ENCODE results near the gene INPP5B.

INPP5B gene

DNA sequence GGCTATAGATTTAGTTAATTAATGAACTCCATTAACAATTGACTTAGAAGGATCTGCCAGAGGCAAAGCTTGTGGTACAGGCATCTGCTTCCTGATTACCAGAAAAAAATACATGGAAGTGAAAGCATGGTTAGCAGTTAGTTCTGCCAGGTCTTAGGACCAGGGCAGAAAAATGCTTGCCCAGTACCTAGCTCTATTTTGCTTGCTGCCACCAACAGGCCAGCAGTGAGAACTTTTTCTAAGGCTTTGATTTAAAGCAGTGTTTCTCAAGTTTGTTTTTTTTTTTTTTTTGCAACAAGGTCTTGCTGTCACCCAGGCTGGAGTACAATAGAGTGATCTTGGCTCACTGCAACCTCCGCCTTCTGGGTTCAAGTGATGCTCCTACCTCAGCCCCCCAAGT is 71.0 kb downstream of the INPP5B start:
- FAIRE-seq (no peak), DNase-seq (ENCODE audit: low spot score) (peak; percentile 14)

- FAIRE-seq (no peak), DNase-seq (ENCODE audit: low spot score) (no peak)
These were observed 74.2 kb downstream of the INPP5B start for GRCh38 chr1:37872692-37873091.

DNA sequence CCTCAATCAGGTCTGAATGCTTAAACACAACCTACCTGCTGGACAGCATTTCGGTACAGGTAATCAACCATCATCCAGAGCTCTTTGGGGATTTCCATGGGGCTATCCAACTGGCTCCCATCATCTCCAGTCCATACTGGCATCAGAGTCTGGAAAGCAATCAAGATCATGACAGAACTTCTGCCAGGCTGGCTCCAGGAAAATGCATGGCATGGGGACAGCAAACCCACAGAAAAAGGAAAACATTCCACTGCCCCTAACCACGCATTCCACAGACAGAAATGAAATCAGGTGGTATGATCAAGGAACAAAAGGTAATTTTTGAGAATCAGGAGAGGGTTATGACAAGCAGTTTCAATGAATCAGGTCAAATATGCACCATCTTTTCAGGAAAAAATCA is 78.4 kb downstream of the INPP5B start:
- no peak for FAIRE-seq

DNA sequence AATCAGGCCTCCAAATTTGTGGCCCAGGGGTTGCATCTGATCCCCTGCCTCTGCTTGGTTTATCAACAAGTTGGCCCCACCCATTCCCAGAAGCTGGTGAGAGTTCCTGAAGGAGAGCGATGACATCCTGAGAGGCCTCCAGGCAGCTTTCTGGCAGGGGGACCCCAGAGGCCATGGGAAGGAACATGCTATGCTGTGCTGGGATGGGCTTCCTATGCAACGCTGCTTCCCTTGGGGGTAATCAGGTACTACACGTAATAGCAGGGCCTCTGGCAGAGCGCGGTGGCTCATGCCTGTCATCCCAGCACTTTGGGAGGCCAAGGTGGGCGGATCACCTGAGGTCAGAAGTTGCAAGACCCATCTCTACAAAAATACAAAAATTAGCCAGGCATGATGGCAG is 79.1 kb downstream of the INPP5B start:
- FAIRE-seq (no peak), DNase-seq (ENCODE audit: low spot score) (no peak)

More for the DNA sequence above, 78.4 kb downstream of the INPP5B start:
- no peak for DNase-seq (ENCODE audit: low spot score)

DNA sequence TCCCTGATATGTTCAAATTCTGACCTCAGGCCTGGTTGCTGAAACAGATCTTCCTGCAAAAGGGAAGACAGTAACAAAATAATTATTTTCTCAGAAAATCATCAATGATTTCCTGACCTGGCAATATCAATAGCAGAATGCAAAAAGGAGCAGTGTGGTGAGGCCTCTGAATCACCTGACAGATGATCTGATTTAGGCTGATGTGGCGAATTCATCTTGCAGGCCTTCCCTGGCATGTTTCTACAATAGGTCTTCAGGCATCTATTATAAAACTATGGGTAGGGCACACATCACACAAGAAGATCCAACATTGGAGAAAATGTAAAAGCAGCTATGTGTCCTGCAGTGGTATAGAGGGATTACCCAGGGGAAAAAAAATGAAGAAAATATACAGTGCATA is 80.4 kb downstream of the INPP5B start:
- FAIRE-seq, result no peak
- DNase-seq (ENCODE audit: low spot score), result no peak

DNA sequence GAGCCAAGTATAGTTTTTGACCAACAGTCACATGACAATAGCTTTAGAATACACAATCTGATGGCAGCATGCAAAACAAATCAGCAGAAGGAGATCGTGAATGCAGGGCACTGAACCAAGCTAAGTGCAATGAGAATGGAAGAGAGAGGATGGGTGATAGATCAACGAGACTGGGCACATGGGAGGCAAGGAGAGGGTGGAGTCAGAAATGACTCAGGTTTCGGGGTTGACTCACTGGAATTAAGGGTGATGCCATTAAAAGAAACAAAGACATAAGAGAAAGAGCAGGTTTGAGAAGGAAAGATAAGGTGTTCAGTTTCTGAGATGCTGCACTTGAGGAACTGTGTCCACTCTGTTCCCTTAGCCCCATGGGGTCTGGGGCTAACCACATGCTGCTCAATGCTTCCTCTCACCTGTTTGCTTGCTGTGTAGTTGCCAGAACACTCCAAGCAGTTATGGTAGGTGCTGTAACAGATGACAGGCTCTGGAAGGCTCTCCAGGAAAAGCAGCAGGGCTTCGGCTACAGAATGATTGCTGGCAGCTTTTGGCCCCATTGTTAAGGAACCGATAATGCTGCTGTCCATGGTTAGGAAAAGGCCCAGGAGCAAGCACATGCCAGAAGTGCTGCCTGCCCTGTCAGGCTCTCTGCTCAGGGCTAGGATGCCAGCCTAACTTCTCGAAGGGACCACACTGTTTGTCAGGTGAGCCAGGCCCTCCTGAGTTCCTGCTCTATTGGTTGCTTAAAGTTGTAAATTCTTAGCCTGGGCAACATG is 81.3 kb downstream of the INPP5B start:
- FAIRE-seq (no peak), DNase-seq (ENCODE audit: low spot score) (peak; percentile 6)

DNA sequence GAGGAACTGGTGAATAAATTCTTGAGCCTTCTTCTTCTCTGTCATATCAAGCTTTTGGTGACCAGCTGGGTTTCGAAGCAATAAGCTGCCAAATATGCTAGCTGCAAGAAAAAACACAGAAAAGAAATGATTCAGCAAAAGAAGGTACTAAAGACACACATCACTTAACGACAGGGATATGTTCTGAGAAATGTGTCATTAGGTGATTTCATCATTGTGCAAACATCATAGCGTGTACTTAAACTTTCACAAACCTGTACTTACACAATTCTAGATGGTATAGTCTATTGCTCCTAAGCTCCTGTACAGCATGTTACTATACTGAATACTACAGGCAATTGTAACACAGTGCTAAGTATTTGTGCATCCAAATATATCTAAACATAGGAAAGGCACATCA is 84.5 kb downstream of the INPP5B start:
- DNase-seq (ENCODE audit: low spot score), result no peak
- no peak for FAIRE-seq

- DNase-seq (ENCODE audit: low spot score), result no peak
- no peak for FAIRE-seq
These were observed 85.7 kb downstream of the INPP5B start for GRCh38 chr1:37861151-37861550.

- no peak for FAIRE-seq
- no peak for DNase-seq (ENCODE audit: low spot score)
These were observed 86.5 kb downstream of the INPP5B start for GRCh38 chr1:37860346-37860666.

DNA sequence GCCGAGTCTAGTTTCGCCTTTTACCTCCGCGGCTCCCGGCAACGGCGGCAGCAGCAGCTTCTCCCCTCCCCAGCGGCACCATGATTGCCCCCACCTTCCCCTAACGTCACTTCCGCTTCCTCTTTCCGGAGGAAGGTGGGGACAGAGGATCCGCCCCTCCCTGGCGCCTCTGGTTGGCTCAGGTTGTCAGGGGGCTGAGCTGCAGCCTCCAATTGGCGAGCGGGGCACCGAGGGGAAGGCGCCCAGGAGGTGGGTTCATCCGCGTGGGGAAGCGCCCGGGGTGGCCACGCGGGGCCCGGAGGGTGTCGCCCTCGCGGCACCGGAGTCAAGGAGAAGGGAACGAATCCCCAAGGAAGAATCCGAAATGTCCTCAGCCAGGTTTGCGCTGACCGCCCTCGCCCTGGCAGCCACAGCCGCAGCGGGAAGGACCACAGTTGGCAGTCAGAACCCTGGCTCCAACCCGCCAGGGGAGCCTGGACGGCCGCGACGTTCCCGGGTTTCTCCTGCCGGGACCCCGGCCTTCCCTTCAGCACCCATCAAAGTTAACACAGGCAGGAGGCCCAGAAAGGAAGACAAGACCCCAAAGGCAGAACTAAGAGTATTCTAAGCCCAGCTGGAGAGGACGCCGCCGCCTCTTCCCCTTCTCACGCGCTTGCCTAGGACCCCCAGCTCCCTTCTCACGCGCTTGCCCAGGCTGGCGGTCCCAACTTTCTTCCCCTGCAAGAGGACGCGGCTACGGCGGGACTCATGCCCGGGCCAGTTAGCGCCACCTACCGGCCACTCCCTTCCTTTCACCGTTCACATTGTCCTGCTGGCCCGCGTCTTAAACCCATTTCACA is 87.1 kb downstream of the INPP5B start, which contains the start of gene MTF1:
Gene MTF1 (minus strand): TSS at position 86 of the 839 bp plus-strand sequence. CDS start 1,934 bp downstream, outside the sequence.
- FAIRE-seq (peak; percentile 79), DNase-seq (ENCODE audit: low spot score) (peak; percentile 99)

DNA sequence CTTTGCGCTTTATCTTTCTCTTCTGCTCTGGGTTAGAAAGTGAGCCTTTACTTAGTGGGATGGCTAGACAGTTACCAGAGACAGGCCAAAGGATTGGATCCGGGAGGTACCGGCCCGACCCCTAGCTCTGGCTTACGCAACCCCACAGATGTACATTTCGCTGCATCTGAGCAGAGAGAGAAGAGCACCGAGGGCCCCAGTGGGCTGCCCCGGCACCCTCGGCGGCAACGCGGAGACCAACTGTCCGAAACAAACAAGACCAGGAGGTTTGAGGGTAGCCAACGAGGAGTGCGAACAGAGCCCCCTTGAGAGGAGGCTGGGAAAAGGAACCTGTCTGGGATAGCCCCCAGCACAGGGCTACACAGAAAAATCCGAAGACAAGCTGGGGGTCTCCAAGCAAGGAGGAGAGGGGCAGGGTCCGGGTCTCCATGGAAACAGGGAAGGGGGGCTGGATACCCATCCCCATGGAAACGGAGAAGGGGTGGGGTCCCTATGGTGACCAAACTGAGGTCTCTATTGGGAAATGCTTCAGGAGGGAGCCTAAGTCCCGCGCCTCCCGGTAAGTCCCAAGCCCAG is 87.8 kb downstream of the INPP5B start:
- FAIRE-seq (no peak), DNase-seq (ENCODE audit: low spot score) (no peak)

DNA sequence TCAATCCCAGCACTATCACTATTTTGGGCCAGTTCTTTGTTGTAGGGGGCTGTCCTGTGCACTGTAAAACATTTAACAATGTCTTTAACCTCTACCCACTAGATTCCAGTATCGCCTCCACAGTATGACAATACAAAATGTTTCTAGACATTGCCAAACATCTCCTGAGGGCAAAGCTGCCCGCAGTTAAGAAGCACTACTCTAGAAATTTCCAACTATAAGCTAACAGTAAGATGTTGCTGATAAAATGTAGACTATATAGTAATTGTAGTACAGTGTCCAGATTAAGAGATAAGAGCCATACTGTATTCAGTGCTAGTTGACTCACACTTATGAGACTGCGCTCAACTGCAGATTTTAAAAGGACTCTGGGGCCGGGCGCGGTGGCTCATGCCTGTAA is 92.4 kb downstream of the INPP5B start:
- FAIRE-seq (no peak), DNase-seq (ENCODE audit: low spot score) (no peak)

DNA sequence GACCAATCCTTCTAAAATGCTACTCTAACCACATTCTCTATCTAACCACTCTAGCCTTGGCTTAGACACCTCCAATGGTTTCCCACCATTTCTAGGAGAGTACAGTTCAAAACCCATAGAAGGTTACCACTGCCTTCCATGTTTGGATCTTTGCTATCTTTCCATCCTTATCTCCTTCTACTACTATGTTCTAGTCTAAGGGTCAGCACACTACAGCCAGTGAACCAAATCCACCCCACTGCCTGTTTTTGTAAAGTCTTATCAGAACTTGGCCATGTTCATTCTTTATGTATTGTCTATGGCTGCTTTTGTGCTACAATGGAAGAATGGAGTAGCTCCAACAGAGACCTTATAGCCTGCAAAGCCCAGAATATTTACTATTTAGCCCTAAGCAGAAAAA is 93.7 kb downstream of the INPP5B start:
- FAIRE-seq, result no peak
- DNase-seq (ENCODE audit: low spot score), result no peak

- no peak for DNase-seq (ENCODE audit: low spot score)
- FAIRE-seq, result no peak
These were observed 95.1 kb downstream of the INPP5B start for GRCh38 chr1:37851782-37852210.

GRCh38 chr1:37851262-37851661 is 95.6 kb downstream of the INPP5B start:
- FAIRE-seq (no peak), DNase-seq (ENCODE audit: low spot score) (no peak)

GRCh38 chr1:37850352-37850955 is 96.4 kb downstream of the INPP5B start:
- no peak for FAIRE-seq
- DNase-seq (ENCODE audit: low spot score), result no peak

DNA sequence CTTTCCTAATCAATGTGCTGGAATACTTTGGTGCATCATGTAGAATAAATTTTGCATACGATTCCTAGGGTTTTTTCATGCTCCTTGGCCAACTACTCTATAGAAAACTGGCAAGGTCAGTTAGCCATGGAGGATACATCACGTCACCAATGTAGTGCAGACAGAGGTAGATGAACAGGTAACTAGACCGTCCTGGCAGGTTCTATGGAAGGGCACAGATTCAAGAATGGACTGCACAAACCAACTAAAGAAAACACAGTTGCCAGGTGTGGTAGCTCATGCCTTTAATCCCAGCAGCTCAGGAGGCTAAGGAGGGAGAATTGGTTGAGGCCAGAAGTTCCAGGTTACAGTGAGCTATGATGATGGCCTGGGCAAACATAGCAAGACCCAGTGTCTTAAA is 97.4 kb downstream of the INPP5B start:
- FAIRE-seq (no peak), DNase-seq (ENCODE audit: low spot score) (no peak)

DNA sequence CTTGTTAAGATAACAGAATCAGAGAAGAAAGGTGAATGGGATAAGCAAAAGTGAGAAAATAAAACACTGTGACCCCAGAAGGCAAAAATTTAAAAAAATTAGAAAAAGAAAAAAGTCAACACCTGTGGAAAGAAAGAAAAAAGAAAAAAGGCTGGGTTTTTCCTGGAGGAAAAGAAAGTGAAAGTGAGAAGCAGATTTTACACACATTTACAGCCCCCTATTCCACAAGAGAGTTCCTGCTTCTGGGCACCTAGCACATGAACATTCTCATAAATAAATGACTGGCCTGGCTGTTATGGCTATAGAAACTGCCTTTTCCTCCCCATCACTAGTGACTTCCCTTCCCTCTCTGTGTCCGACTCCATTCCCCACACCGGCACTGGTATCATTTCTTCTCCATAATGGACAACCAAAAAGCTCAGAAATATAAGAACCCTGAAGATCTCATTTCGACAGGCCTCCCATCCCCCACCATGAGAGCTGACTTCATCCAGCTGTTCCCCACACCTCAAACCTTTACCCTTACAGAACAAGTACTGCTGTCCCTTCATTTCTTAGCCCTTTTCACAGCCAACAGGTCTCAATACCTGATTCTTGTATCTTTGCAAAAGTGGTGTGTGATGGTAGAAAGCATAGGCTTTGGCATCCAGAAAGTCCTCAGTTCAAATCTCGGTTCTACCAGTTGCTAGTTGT is 100.1 kb downstream of the INPP5B start:
- no peak for FAIRE-seq
- DNase-seq (ENCODE audit: low spot score), result no peak

- DNase-seq (ENCODE audit: low spot score) (no peak), FAIRE-seq (no peak)
These were observed 101.1 kb downstream of the INPP5B start for GRCh38 chr1:37845786-37846185.

- FAIRE-seq (no peak), DNase-seq (ENCODE audit: low spot score) (no peak)
These were observed 101.7 kb downstream of the INPP5B start for GRCh38 chr1:37845049-37845646.

GRCh38 chr1:37844536-37844935 is 102.3 kb downstream of the INPP5B start:
- FAIRE-seq, result no peak

More at GRCh38 chr1:37844536-37844935, 102.3 kb downstream of the INPP5B start:
- no peak for DNase-seq (ENCODE audit: low spot score)

Measured in urothelium cell line (cell line).